KMS-11 (cell line): Measurements from ENCODE around the gene SLC10A1.

Experiments
- H2AFZ ChIP-seq: fragments of 200-600 bp; sonication (generic); 2 replicates; pipeline ENCODE4 v1.6.1; 2016; ENCODE audit warnings: antibody characterized with exemption, mixed run types, low read depth
- H3K27ac ChIP-seq: fragments of 200-600 bp; sonication (generic); 2 replicates; pipeline ENCODE4 v1.6.1; 2016; ENCODE audit warnings: mild to moderate bottlenecking, mixed run types
- H3K27me3 ChIP-seq: fragments of 200-600 bp; sonication (generic); 2 replicates; pipeline ENCODE4 v1.6.1; 2017; ENCODE audit warnings: mild to moderate bottlenecking, low read depth, mixed run types, moderate library complexity; ENCODE audit not compliant: insufficient read depth
- H3K36me3 ChIP-seq: fragments of 200-600 bp; sonication (generic); 2 replicates; pipeline ENCODE4 v1.6.1; 2017; ENCODE audit warnings: mild to moderate bottlenecking, mixed run types; ENCODE audit not compliant: insufficient read depth
- H3K4me1 ChIP-seq: fragments of 200-600 bp; sonication (generic); 2 replicates; pipeline ENCODE4 v1.6.1; 2016; ENCODE audit warnings: mild to moderate bottlenecking, low read depth, mixed run types; ENCODE audit not compliant: poor library complexity, severe bottlenecking
- H3K4me2 ChIP-seq: fragments of 200-600 bp; sonication (generic); 2 replicates; pipeline ENCODE4 v1.7.0; 2016; ENCODE audit warnings: mild to moderate bottlenecking, mixed run types
- H3K4me3 ChIP-seq: fragments of 200-600 bp; sonication (generic); IDR thresholded peaks from 2 replicates; pipeline ENCODE4 v1.6.1; 2017; ENCODE audit warnings: low read depth, low read length, mixed read lengths; ENCODE audit not compliant: insufficient read depth
- H3K79me2 ChIP-seq: fragments of 200-600 bp; sonication (generic); 2 replicates; pipeline ENCODE4 v1.6.1; 2016; ENCODE audit warnings: low read depth, mixed run types; ENCODE audit not compliant: insufficient read depth
- H3K9ac ChIP-seq: fragments of 200-600 bp; sonication (generic); 2 replicates; pipeline ENCODE4 v1.6.1; 2016; ENCODE audit warnings: mild to moderate bottlenecking, mixed run types
- H4K20me1 ChIP-seq: fragments of 200-600 bp; sonication (generic); 2 replicates; pipeline ENCODE4 v1.6.1; 2016; ENCODE audit warnings: mild to moderate bottlenecking, mixed run types; ENCODE audit not compliant: insufficient read depth
- CTCF ChIP-seq: fragments of 200-600 bp; sonication (generic); conservative IDR thresholded peaks from 2 replicates; pipeline ENCODE4 v1.6.1; 2017; ENCODE audit warnings: low read depth, mild to moderate bottlenecking, antibody characterized with exemption, low read length, moderate library complexity, mixed read lengths

The SLC10A1 gene

GRCh38 chr14:69819607-69820006 lies 22.6 kb upstream of the SLC10A1 start:
- Histone ChIP-seq H3K4me1 (peaks cover 4% of the 10 kb centered on the region), H3K27me3 (no peaks in the 10 kb centered on the region)

GRCh38 chr14:69818758-69819191 lies 21.7 kb upstream of the SLC10A1 start:
- H2AFZ ChIP-seq: peak overlapping the region; percentile 53; the same call in 1 of the 2 replicates
- H3K4me2 ChIP-seq: peak overlapping the region; percentile 27; the same call in 1 of the 2 replicates
- no peaks in the 10 kb centered on the region for H3K79me2 ChIP-seq

More at GRCh38 chr14:69819607-69820006, 22.6 kb upstream of the SLC10A1 start:
- no peak for TF ChIP-seq CTCF
- H3K36me3 ChIP-seq: no peaks in the 10 kb centered on the region
- no peak overlapping the region for H3K4me3 ChIP-seq
- no peaks in the 10 kb centered on the region for H3K79me2 ChIP-seq
- H4K20me1 ChIP-seq: no peaks in the 10 kb centered on the region
- H3K4me2 ChIP-seq: no peak overlapping the region
- H3K27ac ChIP-seq: no peak overlapping the region
- no peak overlapping the region for H3K9ac ChIP-seq
- no peak overlapping the region for H2AFZ ChIP-seq

GRCh38 chr14:69816216-69816615 lies 19.2 kb upstream of the SLC10A1 start:
- H3K9ac ChIP-seq: no peak overlapping the region
- no peaks in the 10 kb centered on the region for H3K27me3 ChIP-seq
- no peak overlapping the region for H2AFZ ChIP-seq
- TF ChIP-seq CTCF: no peak
- H3K4me1 ChIP-seq: peaks cover 4% of the 10 kb centered on the region
- no peak overlapping the region for H3K4me3 ChIP-seq
- H3K27ac ChIP-seq: no peak overlapping the region
- no peaks in the 10 kb centered on the region for H3K79me2 ChIP-seq
- no peak overlapping the region for H3K4me2 ChIP-seq
- H3K36me3 ChIP-seq: no peaks in the 10 kb centered on the region
- no peaks in the 10 kb centered on the region for H4K20me1 ChIP-seq

More at GRCh38 chr14:69818758-69819191, 21.7 kb upstream of the SLC10A1 start:
- no peaks in the 10 kb centered on the region for H3K36me3 ChIP-seq
- H3K4me3 ChIP-seq: no peak overlapping the region
- peaks cover 4% of the 10 kb centered on the region for H3K4me1 ChIP-seq
- no peak overlapping the region for H3K27ac ChIP-seq
- no peaks in the 10 kb centered on the region for H3K27me3 ChIP-seq
- H3K9ac ChIP-seq: no peak overlapping the region
- H4K20me1 ChIP-seq: no peaks in the 10 kb centered on the region
- TF ChIP-seq CTCF: peak; percentile 85

DNA sequence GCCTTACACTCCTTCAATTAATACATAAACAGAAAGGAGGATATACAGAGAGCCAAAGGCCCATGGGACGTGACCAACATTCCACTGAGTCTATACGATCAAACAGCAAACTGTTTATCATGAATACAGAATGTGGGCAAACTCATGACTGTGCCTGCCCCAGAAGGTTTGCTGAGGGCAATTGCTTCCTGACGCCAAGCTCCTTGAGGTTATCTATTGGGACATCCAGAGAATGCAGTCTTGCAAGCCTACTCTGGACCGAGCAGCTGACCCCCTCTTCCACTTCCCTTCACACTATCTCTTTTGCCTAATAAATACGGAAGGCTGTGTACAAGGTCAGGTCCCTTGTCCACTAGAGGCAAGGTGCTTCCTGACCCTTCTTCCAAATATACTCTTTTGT lies 18.5 kb upstream of the SLC10A1 start:
- Histone ChIP-seq H3K27ac (no peak overlapping the region), H3K4me2 (no peak overlapping the region), H2AFZ (no peak overlapping the region), H3K27me3 (no peaks in the 10 kb centered on the region), H3K9ac (no peak overlapping the region), H3K36me3 (no peaks in the 10 kb centered on the region), H4K20me1 (no peaks in the 10 kb centered on the region), H3K79me2 (no peaks in the 10 kb centered on the region), H3K4me3 (no peak overlapping the region), H3K4me1 (peaks cover 4% of the 10 kb centered on the region)
- TF ChIP-seq CTCF: no peak
